ENCODE measurements around the gene PELI2.

The PELI2 gene

GRCh38 chr14:56172571-56172971, 54.4 kb downstream of the PELI2 start (continued):
- no peak for TF ChIP-seq ZNF792 (tag by site-specific recombination; IDR thresholded peaks at IDR 0.05)
- 0 out of 2 replicates have a peak, but pooled peaks have one; percentile 21 for TF ChIP-seq ZNF324 (tag by site-specific recombination; IDR thresholded peaks at IDR 0.05)
- TF ChIP-seq, protein P1, sequence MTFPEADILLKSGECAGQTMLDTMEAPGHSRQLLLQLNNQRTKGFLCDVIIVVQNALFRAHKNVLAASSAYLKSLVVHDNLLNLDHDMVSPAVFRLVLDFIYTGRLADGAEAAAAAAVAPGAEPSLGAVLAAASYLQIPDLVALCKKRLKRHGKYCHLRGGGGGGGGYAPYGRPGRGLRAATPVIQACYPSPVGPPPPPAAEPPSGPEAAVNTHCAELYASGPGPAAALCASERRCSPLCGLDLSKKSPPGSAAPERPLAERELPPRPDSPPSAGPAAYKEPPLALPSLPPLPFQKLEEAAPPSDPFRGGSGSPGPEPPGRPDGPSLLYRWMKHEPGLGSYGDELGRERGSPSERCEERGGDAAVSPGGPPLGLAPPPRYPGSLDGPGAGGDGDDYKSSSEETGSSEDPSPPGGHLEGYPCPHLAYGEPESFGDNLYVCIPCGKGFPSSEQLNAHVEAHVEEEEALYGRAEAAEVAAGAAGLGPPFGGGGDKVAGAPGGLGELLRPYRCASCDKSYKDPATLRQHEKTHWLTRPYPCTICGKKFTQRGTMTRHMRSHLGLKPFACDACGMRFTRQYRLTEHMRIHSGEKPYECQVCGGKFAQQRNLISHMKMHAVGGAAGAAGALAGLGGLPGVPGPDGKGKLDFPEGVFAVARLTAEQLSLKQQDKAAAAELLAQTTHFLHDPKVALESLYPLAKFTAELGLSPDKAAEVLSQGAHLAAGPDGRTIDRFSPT (tag by site-specific recombination; IDR thresholded peaks at IDR 0.05), result 0 out of 2 replicates have a peak, but pooled peaks have one; percentile 61
- TF ChIP-seq ZNF629 (tag by site-specific recombination; IDR thresholded peaks at IDR 0.05), result peak; percentile 93
- TF ChIP-seq ZEB2 (tag by site-specific recombination; IDR thresholded peaks at IDR 0.05), result peak; percentile 67
- TF ChIP-seq ZNF362 (tag by site-specific recombination; IDR thresholded peaks at IDR 0.05), result peak; percentile 62; the same call in 1 of the 2 replicates
- peak; percentile 77 for TF ChIP-seq ZBTB21 (tag by site-specific recombination; IDR thresholded peaks at IDR 0.05)
- peak; percentile 67; the same call in 1 of the 2 replicates for TF ChIP-seq ZFP69B (tag by site-specific recombination; IDR thresholded peaks at IDR 0.05)
- TF ChIP-seq ZXDB (tag by site-specific recombination; IDR thresholded peaks at IDR 0.05), result 0 out of 2 replicates have a peak, but pooled peaks have one; percentile 36
- no peak for TF ChIP-seq ZSCAN5A (tag by site-specific recombination; IDR thresholded peaks at IDR 0.05)
- no peak for TF ChIP-seq ZBTB48 (tag by site-specific recombination; IDR thresholded peaks at IDR 0.05)
- no peak for TF ChIP-seq ZNF707 (tag by site-specific recombination; IDR thresholded peaks at IDR 0.05)
- no peak for TF ChIP-seq ZNF830 (tag by site-specific recombination; IDR thresholded peaks at IDR 0.05; ENCODE audit: low read depth)
- TF ChIP-seq ZNF558 (tag by site-specific recombination; IDR thresholded peaks at IDR 0.05), result peak; percentile 76
- TF ChIP-seq, protein P2, sequence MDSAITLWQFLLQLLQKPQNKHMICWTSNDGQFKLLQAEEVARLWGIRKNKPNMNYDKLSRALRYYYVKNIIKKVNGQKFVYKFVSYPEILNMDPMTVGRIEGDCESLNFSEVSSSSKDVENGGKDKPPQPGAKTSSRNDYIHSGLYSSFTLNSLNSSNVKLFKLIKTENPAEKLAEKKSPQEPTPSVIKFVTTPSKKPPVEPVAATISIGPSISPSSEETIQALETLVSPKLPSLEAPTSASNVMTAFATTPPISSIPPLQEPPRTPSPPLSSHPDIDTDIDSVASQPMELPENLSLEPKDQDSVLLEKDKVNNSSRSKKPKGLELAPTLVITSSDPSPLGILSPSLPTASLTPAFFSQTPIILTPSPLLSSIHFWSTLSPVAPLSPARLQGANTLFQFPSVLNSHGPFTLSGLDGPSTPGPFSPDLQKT (IDR thresholded peaks at IDR 0.05; ENCODE audit: borderline replicate concordance, low read depth, low read length), result no peak
- peak; percentile 85 for TF ChIP-seq GFI1B (tag by site-specific recombination; IDR thresholded peaks at IDR 0.05)
- TF ChIP-seq, protein P3, sequence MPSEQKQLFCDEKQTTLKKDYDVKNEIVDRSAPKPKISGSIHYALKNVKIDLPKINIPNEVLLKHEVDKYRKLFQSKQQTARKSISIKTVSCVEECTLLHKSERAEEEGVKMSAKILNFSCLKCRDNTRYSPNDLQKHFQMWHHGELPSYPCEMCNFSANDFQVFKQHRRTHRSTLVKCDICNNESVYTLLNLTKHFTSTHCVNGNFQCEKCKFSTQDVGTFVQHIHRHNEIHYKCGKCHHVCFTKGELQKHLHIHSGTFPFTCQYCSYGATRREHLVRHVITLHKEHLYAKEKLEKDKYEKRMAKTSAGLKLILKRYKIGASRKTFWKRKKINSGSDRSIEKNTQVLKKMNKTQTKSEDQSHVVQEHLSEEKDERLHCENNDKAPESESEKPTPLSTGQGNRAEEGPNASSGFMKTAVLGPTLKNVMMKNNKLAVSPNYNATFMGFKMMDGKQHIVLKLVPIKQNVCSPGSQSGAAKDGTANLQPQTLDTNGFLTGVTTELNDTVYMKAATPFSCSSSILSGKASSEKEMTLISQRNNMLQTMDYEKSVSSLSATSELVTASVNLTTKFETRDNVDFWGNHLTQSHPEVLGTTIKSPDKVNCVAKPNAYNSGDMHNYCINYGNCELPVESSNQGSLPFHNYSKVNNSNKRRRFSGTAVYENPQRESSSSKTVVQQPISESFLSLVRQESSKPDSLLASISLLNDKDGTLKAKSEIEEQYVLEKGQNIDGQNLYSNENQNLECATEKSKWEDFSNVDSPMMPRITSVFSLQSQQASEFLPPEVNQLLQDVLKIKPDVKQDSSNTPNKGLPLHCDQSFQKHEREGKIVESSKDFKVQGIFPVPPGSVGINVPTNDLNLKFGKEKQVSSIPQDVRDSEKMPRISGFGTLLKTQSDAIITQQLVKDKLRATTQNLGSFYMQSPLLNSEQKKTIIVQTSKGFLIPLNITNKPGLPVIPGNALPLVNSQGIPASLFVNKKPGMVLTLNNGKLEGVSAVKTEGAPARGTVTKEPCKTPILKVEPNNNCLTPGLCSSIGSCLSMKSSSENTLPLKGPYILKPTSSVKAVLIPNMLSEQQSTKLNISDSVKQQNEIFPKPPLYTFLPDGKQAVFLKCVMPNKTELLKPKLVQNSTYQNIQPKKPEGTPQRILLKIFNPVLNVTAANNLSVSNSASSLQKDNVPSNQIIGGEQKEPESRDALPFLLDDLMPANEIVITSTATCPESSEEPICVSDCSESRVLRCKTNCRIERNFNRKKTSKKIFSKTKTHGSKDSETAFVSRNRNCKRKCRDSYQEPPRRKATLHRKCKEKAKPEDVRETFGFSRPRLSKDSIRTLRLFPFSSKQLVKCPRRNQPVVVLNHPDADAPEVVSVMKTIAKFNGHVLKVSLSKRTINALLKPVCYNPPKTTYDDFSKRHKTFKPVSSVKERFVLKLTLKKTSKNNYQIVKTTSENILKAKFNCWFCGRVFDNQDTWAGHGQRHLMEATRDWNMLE (tag by site-specific recombination; conservative IDR thresholded peaks at IDR 0.05; ENCODE audit: low read depth), result peak; percentile 49; the same call in 1 of the 2 replicates
- no peak for TF ChIP-seq ZNF157 (tag by site-specific recombination; IDR thresholded peaks at IDR 0.05)
- 0 out of 2 replicates have a peak, but pooled peaks have one; percentile 21 for TF ChIP-seq ZNF335 (tag by site-specific recombination; conservative IDR thresholded peaks at IDR 0.05)
- TF ChIP-seq ZNF280D (tag by site-specific recombination; IDR thresholded peaks at IDR 0.05), result no peak
- TF ChIP-seq ZNF366 (tag by site-specific recombination; conservative IDR thresholded peaks at IDR 0.05), result peak; percentile 30; the same call in 1 of the 2 replicates
- 0 out of 2 replicates have a peak, but pooled peaks have one; percentile 30 for TF ChIP-seq BCL11A (tag by site-specific recombination; IDR thresholded peaks at IDR 0.05; ENCODE audit: low read depth)
- no peak for TF ChIP-seq ZNF623 (tag by site-specific recombination; IDR thresholded peaks at IDR 0.05)
- TF ChIP-seq ZFP37 (tag by site-specific recombination; IDR thresholded peaks at IDR 0.05), result no peak; the same call in 1 of the 2 replicates
- no peak for TF ChIP-seq ZNF560 (tag by site-specific recombination; IDR thresholded peaks at IDR 0.05; ENCODE audit: borderline replicate concordance)
- no peak for TF ChIP-seq ZNF350 (tag by site-specific recombination; IDR thresholded peaks at IDR 0.05)
